Measurements from ENCODE around the gene PGM2.

The PGM2 gene

GRCh38 chr4:37864786-37865185, 38.3 kb downstream of the PGM2 start:
- DNase-seq (ENCODE audit: low spot score) = no peak

DNA sequence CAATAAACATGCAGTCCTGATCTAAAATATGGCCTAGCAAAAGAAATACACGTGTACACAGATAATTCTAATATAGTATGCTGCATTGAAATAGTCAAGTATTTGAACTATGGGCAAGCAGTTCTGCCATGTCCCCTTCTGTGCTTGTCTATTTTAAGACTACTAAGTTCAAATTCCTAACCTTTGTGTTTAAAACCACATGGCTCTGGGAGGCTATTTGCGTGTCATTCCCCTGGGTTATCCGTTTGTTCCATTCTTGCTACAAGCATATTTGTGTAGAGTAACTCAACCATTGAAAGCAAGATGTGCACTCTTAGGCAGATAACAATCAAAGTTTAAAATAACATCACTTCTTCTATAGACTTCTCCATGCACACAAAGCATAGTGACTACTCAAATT, 39.0 kb downstream of the PGM2 start:
- DNase-seq (ENCODE audit: low spot score) = no peak

DNA sequence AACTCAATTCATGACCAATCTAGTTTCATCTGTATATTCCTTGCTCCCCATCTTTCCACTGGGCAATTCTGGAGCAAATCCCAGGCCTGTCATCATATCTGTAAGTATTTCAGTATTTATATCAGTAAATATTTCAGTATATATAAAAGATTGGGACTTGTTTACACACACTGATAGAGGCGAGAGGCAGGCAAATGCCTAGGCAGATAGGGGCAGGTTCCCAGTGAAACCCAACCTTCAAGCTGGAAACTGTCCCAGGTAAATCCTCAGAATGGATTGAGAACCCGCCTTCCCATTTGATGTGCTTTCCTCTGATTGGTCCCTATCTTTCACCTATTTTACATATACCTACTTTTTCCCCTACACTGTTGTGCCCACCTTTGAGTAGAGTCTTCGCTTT, 40.6 kb downstream of the PGM2 start:
- DNase-seq (ENCODE audit: low spot score) = no peak

DNA sequence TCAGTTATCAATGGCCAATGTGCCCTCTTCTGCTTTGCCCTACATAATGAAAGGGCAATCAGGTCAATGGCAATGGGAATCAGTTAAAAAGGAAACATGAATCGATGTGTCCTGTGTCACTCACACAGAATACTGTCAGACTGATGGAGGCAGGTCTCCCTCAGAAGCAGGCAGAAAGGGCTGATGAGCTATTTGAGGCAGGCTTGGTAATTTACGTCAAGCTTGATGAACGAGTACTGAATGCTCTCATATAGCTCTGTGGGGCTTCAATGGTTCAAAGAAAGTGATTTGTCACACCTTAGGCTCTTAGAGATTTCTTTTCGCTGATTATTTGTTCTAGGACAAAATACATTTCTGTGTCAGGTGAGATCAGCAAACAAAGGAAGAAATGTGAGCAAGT, 41.8 kb downstream of the PGM2 start:
- DNase-seq (ENCODE audit: low spot score) = no peak

DNA sequence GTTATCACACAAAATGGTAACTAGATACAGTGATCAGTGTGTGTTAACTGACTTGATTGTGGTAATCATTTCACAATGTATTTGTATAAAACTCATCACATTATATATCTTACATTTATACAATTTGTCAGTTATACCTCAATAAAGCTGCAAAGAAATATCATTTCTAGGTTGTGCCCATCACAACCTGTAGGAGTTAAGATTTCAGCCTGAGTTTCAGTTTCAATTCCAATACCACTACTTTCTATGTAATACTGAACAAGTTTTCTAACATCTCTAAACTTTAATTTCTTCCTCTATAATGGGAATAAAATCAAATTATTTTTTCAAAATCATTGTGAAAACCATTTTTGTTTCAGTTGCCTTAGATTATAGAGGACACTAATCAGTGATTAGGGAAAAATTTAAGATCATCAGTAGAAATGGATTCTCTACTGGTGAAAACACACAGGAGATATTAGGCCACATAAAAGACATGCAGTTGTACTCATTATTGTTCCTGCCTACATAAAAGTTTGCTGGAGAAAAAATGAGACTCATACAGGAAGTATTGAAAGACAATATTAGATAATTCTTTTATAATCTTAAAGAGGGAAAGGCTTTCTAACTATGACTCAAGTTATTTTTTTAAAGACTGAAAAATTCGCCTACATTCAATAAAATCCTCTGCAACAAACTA, 46.0 kb downstream of the PGM2 start:
- no peak for DNase-seq (ENCODE audit: low spot score)

- DNase-seq (ENCODE audit: low spot score) = peak; percentile 33
Observed at GRCh38 chr4:37873386-37873785, 46.9 kb downstream of the PGM2 start.

DNA sequence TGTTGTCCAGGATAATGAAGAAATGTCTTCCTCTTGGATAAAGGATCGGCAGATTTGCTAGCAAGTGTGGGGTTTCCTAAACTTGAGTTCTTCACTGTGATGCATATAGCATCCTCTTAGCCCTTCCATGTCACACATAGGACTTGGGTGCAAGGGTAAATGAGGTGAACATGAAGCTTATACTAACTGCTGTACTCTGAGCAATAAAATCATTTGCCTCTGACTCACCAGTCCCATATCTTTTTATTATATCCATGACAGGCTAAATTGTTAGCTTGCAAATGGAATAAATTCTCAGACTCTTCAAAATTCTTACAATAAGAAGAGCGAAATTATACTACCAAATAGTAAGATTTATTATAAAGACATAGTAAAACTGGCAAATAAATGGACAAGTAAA, 49.7 kb downstream of the PGM2 start:
- DNase-seq (ENCODE audit: low spot score) = no peak

DNA sequence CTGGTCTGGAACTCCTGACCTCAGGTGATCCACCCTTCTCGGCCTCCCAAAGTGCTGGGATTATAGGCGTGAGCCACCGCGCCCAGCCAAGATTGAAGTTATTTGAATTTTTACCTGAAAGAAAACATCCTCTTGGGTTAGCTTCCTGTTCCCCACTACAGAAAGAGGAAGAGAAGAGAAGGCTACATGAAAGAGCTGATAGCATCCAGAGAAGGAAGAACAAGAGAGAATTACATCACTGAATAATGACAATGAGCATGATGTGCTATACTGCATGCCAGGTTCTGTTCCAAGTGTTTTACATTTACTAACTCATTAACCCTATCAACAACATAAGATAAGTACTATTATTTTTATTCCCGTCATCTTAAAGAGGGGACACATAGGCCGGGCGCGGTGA, 52.9 kb downstream of the PGM2 start:
- no peak for DNase-seq (ENCODE audit: low spot score)

DNA sequence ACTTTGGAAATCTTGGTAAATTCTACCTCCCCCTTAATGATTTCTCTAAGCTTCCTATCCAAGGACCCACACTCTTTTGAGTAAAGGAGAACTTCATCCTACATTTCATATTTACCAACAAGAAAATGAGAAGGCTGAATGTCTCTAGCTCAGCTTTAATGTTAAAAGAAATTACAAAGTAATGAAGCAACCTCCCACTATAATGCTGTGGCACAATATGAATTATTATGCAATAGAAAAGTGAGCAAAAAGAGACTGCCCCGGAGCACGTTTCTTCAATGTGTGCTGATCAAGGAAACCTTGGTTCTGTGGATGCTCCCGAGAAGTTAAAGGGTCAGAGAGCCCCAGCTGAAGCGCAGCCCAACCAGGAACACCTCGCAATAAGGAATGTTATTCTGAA, 55.3 kb downstream of the PGM2 start:
- DNase-seq (ENCODE audit: low spot score) = no peak

GRCh38 chr4:37882665-37883296, 56.3 kb downstream of the PGM2 start:
- DNase-seq (ENCODE audit: low spot score) = peak; percentile 16

DNA sequence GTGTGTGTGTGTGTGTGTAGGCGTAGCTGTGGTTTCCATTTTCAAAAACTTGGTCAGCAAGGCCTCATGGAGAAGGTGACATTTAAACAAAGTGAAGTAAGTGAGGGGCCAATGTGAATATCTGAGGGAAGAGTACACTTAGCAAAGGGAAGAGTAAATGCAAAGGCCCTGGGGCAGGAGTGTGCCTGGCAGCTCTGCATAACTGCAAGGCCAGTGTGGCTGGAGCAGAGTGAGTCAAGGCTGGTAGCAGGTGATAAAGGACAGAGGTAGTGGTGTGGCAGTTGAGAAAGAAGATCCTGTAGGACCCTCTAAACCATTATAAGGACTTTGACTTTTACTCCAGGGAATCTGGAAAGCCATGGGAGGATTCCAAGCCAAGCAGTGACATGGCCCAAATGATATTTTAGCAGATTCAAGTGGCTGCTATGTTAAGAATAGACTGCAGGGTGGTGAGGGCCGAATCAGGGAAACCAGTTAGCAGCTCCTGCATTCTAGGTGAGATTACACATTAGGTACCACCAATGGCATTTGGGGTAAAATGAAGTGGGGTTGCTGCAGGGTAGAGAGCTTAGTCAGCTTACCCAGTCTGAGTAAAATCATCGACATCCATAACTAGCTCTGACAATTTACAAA, 58.5 kb downstream of the PGM2 start:
- DNase-seq (ENCODE audit: low spot score) = no peak

DNA sequence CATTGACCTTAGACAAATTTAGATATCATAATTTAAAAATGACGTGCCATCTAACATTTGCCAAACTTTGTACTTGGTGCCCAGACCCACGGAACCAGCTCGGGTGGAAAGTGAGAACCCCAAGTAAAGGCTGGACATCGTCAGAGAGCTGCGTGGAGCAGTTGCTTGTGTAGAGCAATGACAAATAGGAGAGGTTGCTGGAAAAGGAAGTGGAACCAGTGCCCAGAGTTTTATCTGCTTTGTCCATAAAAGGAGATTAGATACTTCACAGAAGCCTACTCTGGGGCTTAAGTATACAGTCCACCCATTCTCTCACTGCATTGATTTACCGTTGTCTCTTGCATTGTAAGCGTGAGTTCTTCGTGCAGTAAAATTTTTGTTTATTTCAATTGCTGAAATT, 59.0 kb downstream of the PGM2 start:
- DNase-seq (ENCODE audit: low spot score) = no peak

- DNase-seq (ENCODE audit: low spot score) = peak; percentile 39
Observed at GRCh38 chr4:37889849-37890800, 63.6 kb downstream of the PGM2 start.

GRCh38 chr4:37890801-37891259, 64.3 kb downstream of the PGM2 start, which contains the start of gene TBC1D1:
TSS of gene TBC1D1 (plus strand) at chr4:37891084. CDS start at chr4:37902096, 11,012 bp downstream.
- peak; percentile 45 for DNase-seq (ENCODE audit: low spot score)

DNA sequence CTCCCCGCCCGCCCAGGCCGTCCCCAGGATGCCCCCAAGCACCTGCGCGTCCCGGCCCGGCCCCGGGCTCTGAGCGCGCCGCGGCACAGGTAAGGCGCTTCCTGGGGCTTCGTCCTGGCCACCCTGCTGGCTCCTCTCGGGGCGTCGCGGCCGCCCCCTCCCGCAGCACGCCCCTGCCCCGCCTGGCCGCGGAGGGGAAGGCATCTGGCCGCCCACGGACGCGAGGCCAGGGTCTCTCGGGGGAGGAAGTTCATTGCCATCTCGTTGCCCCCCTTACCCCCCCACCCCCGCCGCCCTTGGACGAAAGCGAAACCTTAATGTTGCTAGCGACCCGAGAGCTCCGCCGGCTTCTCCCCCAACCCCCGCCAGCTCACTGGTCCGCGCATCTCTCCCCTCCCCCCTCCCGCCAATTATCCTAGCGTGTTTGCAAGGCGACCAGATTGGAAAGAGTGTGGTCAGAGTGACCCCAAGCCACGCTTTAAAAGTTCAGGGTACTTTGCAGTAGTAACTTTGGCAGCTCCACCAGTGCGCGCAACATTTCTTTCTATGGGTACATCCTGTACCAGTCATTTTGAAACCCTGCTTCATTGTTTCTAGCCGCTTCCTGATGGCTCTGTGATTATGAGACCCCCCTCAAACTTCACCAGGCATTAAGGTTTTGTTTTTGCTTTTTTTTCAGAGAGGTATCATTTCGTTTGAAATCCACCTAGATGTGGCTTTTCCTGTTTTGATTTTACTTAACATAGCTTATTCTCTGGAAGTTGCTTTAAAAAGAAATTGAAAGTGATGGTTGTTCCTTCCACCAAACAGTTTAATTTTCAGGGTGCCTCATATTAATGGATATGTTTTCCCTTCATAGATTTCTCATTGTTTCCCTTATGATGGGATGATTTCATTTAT, 65.0 kb downstream of the PGM2 start:
- DNase-seq (ENCODE audit: low spot score) = peak; percentile 40

DNA sequence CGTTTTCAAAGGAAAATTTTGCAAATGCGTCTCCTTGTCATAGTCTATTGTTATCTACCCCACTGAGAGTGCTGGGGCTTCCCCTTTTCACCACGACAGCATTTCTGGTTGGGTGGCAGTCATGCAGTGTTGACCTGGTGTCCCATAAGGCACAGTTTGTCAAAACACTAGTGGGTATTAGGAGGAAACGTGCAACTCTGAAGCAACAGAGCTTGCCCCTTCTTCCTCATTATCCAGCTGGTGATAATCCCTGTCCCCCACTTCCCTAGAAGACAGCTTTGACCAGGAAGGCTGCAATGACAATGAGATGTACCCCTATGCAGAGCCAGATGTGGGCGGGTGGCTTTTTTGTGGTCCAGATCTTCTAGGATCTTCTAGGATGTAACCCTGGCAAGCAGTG, 66.2 kb downstream of the PGM2 start:
- no peak for DNase-seq (ENCODE audit: low spot score)

GRCh38 chr4:37893164-37893563, 66.7 kb downstream of the PGM2 start:
- no peak for DNase-seq (ENCODE audit: low spot score)

DNA sequence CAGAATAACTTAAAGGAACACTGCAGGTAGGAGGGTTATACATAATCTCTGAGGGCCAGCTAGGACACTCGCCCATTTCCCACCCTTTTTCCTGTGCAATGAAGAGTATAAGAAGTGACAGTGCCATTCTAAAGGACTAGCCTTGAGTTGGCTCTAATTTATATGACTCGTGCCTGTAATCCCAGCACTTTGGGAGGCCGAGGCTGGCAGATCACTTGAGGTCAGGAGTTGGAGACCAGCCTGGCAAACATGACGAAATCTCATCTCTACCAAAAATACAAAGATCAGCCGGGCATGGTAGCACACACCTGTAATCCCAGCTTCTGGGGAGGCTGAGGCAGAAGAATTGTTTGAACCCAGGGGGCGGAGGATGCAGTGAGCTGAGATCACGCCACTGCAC, 68.8 kb downstream of the PGM2 start:
- no peak for DNase-seq (ENCODE audit: low spot score)

DNA sequence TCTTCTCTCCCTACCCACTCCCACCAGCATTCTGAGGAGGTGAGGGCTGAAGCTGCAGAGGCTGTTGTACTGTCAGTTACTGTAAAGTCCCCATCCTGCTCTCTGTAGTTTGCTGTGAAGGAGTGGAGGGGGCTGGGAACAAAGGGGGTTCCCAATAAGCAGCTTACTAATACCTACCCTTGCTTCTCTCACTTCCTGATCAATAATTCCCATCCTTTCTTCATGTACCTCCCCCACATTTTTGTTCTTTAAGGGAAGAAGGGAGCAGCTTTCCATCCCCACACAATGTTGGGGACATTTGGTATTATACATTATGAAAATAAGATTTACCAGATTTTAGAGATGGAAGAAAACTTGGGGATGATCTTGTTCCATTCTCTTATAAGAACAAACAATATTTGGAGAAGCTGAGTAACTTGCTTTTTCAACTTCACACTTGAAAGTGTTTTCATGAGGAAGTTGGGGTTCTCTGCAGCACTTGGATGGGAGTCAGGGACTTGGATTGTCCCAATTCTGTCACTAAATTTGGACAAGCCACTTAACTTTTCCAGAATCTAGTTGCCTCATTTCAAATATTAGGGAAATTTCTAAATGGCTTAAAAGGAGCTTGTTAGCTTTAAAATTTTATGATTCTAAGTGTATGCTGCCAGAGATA, 69.8 kb downstream of the PGM2 start:
- no peak for DNase-seq (ENCODE audit: low spot score)

GRCh38 chr4:37902212-37902611, 75.7 kb downstream of the PGM2 start:
- no peak for DNase-seq (ENCODE audit: low spot score)

Measured in kidney tubule cell (primary cell).